GM21786 (cell line): ENCODE measurements around the gene NT5C2.

ENCODE experiments used
- ATAC-seq: cut with Tn5 transposase; IDR thresholded peaks from one replicate; pipeline ENCODE4 v1.9.1; 2021; ENCODE audit not compliant: unreplicated experiment

The NT5C2 gene

DNA sequence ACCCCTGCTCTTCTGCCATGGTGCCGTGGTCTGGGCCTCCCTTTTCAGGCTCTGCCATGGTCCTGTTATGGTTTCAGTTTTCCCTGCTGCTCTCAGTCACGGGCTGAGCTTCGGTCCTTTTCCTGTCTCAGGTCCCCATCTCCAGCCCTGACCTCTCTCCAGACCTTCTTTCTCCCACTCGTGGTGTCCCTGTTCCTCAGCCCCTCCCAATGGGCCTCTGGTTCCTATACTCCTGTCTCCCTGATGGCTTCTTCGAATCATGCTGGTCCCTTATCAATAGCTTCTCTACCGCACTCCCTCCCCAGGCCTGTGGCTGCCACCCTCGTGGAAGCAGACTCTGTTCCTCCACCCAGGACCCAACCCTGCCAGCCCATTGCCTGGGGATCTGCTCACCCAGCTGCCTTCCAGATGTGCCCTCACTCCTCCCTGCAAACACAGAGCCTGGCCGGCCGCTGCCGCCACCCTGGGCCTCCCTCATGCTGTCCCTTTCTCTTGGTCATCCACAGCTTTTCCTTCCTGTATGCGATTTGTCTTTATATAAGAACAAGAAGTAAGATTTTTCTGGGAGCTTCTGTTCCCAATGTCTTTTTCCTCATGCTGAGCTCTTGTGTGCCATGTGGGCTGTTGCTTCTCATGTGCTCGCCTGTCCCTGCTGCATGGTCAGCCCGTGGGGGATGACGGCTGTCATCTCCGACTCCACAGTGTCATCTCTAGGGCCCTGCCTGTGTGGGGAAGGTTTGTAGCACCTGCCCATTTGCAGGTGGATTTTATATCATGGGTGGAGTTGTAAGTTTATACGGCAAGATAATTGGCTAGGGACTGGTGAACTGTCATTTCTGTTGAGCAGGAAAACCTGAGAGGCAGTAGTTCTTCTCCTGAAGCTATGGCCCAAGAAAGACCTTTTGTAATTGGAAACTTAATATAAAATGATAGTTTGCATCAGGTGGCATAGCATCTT, 126.7 kb downstream of the NT5C2 start:
- no peak for ATAC-seq

DNA sequence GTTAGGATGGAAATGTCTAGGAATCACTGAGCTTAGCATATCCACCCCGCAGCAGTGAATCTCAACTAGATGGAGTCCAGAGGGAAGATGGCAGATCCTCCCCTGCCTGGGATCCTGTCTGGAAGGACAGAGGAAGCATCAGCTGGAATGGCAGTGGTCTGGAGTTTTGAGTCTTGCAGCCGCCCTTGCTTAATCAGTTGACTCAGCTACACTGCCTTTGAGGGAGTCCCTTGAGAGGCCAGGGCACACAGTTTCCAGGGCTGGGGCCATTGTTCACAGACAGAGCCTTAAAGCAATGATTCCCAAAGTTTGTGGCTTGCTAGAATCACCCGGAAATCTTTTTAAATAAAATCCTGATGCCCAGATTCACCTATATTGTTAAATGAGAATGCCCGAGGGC, 128.1 kb downstream of the NT5C2 start:
- ATAC-seq: no peak

DNA sequence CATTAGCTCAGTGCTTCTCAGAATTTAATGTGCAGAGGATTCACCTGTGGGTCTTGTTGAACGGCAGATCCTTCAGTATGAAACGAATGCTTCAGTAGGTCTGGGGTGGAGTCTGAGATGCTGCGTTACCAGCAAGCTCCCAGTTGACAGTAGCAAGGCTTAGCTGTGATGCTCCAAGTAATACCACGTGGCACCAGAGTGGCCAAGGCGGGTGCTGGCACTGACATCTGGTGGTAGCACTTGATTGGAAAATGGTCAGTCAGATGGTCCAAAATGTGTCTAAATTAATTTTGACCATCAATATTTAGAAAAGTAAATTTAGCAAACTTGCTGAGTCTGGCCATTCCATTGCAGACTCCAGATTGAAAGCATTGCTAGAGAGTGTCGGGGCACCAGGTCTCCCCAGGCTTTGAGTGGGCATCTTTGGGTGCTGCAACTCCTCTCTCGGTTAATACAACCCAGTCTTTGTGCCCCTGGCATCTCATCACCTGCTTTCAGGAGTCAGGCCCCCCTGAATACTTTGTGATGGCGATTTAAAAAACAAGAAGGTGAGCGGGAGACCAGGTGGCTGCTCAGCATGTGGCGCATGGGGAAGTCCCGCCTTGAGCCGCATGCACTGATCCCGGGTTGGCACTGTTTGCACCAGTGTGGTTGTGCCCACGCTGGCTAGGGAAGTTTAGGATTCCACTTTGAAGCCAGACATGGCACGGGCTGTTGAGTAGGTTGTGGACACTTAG, 130.1 kb downstream of the NT5C2 start:
- ATAC-seq: no peak

DNA sequence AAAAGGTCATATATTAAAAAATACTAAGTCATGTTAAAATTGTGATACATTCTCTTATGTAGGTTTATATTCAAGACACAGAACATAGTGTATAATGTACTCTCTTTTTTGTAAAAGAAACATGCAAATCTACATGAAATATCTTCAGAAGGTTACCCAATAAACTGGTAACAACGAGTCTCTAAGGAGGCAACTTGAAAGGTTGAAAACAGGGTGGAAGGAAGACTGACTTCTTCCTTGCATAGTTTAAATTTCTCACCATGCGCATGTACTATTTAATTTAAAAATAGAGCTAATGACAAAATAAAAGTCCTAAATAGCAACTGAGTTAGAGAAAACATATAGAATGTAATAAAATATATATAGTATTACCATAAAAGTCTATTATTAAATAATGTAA, 132.5 kb downstream of the NT5C2 start:
- no peak for ATAC-seq

DNA sequence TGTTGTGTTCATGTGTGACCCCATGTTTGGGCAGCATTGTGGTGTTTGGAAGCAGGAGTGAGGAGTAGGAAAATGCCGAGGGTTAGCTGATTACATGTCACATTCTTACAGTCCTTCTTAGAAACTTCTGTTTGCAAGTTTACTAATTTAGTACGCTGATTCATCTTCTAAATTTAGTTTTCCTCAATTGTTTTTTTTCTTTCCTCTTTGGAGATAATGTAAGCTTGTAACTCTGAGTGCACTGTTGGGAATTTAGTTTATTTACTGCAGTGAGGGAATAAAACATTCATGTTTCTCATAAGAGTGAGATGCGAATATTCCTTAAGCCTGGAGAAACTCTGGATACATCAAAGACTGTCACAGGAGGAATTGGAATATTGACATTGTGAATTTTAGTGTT, 135.0 kb downstream of the NT5C2 start:
- no peak for ATAC-seq

DNA sequence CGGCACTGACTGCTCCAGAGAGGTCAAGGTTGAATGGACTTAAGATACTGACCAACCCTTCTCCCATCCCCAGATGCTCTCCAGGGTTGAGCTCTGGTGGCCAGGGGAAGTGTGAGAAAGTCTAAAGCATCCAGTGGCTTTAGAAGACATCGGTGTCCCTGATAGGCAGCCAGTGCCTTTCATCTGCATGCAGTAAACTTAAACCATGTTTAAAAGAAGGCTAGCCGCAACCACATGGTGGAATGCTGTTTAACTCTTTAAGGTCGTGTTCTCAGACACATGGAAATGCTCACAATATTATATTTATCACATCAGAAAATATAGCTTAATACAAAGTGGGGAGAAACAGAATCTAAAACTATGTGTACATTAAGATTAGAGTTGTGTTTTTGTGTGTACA, 138.0 kb downstream of the NT5C2 start:
- no peak for ATAC-seq

DNA sequence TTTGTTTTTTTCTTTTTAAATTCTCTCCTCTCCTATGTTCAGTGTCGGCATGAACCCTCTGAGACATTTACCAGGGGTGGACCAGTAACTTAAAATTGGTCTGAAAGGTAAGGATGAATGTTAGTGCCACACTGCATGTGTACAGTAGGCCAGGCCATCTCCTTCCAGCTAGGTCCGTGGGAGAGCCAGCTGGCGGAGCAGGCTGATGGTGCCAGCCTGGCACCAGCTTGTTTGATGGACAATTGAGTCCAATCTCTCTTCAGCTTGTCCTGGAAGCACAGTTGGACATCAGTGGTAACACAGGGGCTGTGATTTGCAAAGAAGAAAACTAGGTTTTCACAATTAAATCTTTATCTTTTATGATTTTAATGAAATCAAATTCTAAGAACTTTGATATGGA, 138.5 kb downstream of the NT5C2 start:
- no peak for ATAC-seq

DNA sequence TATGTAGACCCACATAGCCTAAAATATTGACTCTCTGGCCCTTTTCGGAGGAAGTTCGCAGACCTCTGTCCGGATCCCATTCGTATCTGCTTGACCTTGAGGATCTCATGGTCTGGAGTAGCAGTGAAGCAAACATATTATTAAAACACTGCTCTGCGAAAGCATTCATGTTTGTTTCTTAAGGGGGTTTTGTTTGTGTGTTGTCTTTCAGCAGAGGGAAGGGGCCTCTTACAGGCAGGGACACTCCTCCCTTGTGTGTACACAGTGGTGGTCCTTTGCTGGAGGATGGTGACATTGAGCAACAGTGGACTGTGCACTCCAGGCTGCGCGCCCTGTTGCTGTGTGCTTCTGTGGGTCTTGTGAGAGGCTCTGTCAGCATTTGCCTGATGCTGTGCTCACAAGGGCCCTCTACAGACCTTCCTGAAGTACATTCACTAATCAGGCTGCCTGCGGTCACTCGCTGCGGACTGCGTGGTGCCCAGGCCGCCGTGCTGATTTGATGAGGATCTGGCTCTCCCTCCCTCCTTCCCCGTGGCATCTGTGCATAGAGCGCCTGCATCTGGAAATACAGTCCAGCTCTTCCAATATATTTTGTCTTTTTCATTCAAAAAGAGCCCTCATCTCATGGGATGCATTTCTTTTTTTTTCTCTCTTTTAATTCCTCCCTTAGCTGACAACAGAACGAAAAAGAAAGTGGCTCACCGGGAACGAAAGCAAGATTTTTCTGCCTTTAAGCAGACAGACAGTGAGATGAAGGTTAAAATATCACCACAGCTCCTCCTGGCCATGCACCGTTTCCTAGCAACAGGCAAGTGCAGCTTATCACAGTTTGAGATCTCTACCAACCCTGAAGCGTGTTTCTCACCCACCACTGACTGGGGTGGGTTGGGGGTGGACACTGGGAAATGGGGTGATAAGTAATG, 139.2 kb downstream of the NT5C2 start:
- ATAC-seq: peak; percentile 71

DNA sequence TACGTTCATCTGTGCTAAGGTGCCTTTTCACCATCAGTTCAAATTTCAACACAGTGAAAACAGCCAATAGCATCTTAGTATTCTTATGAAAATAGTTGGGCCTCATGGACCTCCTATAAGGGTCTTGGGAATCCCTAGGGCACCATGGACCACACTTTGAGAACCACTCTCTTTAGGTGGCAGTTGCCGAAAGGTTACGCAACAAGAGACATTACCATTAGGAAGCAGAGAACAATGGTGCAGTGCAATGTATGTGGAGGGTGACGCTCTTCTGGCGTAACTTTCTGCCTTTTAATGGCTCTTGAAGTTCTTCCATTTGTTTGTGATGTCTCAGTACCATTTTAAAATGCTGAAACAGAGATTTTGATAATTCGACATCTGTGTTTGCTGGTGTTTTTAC, 143.8 kb downstream of the NT5C2 start:
- no peak for ATAC-seq

DNA sequence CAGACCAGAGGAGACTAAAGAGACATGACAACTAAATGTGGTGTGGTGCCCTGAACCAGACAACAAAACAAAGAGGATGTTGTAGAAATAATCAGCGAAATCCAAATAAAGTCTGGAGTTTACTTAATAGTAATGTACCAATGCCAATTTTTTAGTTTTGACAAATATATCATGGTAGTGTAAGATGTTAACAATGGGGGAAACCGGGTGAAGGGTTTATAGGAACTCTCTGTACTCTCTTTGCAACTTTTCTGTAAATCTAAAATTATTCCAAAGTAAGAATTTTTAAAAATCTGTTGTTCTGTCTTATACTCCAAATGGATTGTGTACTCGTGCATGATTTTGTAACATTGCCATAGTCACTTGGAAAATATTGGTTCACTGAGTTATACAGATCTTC, 145.7 kb downstream of the NT5C2 start:
- no peak for ATAC-seq

DNA sequence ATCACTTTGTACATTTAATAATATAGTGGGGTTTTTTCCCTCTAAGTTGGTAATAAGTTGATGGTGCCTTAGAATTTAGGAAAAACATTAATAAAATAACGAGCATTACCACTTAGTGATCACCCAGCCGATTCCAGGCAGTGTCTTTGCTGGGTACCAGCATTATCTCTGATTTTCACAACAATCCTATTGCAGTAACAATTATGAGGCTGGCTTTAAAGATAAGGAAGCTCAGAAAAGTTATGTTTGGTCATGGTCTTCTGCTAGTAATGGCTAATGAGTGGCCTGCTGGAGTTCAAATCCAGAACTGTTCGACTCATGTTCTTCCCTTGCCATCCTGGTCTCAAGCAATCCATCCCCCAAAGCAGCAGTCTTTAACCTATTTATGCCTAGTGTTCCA, 147.1 kb downstream of the NT5C2 start:
- no peak for ATAC-seq

DNA sequence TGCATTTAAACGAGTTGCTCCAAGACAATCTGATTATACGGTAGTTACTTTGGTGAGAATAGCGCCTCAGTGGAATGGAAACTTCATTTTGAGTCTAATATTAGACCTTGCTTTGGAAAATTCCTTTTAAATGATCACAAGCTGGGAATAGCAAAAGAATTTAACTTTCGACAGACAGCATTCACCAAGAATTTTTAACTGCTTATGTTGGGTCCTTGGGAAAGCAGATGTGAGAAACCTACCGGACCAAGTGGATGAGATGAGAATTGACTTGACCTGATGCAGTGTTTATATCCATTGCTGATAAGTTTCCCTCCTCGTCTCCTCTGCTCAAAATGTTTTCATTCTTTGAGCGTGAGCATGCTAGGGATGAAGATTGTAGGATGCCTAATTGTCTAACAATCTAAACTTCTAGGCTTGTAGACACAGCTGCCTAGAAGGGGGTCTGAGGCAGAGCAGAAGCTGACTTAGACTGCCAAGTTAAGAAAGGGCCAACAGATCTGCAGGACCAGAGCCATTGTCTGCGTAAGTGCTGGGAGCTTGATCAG, 148.1 kb downstream of the NT5C2 start:
- ATAC-seq: no peak

DNA sequence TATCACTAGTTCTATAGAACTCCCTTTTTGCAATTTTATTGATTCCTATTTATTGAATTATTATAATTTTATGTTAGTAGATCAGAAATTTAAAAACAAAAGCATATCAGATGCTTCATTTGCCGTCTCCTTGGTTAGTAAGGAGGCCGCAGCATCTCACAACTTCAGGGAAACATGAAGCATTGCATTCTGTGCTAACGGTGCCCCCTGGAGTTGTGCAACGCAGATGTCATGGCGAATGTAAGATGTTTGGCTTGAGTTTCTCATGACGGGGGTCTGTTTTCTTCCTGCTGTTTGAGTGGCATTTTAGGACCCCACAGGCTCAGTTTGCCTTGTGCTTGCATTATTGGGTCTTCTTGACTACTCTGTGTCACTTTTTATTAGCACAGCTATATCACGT, 150.2 kb downstream of the NT5C2 start:
- ATAC-seq: no peak

DNA sequence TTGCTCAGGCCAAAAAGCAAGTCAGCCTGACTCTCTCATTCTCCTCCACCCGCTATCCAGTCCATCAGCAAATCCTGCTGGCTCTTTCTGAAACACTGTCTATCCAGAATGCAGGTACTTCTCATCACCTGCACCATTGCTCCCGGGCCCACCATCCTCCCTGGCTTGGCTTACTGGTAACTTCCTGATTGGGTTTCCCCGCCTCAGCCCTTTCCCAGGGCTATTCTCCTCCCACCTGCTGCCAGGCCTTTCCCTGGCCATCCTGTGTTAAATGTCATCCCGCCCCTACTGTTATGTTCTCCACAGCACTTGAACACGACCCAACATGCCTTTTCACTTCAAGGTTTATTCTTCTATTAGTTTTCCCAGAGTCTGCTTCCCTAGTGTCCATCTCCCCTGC, 150.9 kb downstream of the NT5C2 start:
- no peak for ATAC-seq

DNA sequence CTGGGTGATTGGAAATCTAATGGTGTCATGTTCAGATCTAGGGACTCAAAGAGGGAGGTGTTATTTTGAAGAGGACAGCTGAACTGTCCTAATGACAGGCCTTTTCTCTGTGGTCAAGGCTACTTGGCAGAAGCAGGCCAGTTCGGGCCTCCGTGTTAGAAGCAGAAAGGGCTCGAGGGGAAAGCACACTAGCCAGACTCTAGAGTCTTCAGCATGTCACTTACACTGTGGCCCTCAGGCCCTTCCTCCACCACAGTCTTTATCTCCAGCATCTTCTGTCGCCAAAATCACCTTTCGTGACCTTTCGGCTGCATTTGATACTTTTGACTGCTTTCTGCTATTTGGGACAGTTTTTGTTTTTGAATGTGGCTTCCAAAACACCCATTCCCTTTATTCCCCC, 151.7 kb downstream of the NT5C2 start:
- no peak for ATAC-seq

DNA sequence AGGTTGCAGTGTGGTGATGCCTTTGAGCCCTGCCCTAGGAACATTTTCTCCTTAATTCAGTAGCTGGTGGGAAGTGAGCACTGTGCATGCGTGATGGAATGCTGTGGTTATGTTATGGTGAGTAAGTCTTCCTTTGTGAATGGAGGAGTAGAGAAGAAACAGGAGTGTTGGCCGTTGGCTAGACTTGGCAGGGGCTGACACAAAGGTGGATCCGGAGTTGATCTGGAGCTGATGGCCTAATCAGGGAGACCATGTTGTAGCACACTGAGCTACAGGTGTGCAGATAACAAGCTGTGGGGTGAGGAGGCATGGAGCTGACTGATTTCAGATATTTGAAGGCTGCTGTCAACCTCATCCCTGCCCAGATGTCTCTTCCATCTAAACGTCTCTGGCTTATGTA, 152.7 kb downstream of the NT5C2 start:
- ATAC-seq: no peak

DNA sequence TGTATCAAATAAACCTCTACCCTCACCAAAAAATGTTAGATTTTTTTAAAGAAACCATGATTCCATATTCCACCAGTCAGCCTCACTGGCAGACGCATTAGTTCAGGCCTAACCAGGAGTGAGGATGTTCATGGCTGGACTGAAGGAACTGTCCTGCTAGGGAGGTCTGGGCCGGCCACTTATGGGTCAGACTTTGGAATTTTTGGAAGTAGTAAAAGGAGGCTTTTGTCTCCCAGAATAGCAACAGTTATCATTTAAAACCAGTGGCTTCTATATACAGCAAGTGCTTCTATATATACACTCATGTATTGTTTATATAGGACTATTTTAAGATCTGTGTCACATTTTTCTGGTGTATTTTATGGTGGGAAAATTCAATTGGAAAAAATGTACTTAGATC, 154.5 kb downstream of the NT5C2 start:
- no peak for ATAC-seq
